ENCODE results near the gene CARM1. TPM values are rescaled to one million over a fixed set of nuclear protein-coding genes. Genes with fewer than 3 reads are reported as not detected.

The CARM1 gene
- total and polyA plus RNA-seq, 2 of the 13 experiments (the other 11 are each of a cell fraction or from before 2014, with no cell fraction given) = 27.6 to 55.8 TPM

DNA sequence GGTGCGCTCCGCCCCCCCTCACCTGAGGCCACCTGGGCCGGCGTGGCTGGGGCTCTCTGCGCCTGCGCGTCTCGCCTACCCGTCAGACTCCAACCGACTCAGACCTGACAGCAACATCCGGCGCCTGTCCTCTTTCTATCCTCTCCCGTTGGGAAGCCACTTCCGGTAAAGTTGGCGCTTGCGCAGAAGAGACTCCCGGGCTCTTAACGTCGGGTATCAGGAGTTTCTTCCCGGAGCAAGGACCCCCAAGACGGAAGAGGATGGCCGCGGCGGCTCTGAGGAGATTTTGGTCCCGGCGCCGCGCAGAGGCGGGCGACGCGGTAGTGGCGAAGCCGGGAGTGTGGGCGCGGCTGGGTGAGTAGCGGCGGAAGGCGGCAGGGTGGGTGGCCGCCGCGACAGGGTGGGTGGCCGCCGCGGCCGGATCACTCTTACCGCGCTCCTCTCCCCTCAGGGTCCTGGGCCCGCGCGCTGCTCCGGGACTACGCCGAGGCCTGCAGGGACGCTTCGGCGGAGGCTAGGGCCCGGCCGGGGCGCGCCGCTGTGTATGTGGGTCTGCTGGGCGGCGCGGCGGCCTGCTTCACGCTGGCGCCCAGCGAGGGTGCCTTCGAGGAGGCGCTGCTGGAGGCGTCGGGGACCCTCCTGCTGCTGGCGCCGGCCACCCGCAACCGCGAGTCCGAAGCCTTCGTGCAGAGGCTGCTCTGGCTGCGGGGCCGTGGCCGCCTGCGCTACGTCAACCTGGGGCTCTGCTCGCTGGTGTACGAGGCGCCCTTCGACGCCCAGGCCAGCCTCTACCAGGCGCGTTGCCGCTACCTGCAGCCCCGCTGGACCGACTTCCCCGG is 57.4 kb downstream of the CARM1 start, which contains the start of the genes TIMM29 and YIPF2 (continued):
- TF ChIP-seq DNMT3B (CRISPR knock-in tag; conservative IDR thresholded peaks at IDR 0.05) (peak; percentile 76; the same call in 1 of the 2 replicates), ELF1 (CRISPR knock-in tag; IDR thresholded peaks at IDR 0.05) (peak; percentile 94), KAT7 (CRISPR knock-in tag; IDR thresholded peaks at IDR 0.05; ENCODE audit: borderline replicate concordance) (peak; percentile 81; the same call in 1 of the 2 replicates), ZNF672 (CRISPR knock-in tag; IDR thresholded peaks at IDR 0.05) (no peak), KLF12 (CRISPR knock-in tag; IDR thresholded peaks at IDR 0.05; ENCODE audit: borderline replicate concordance) (no peak), ZNF264 (CRISPR knock-in tag; IDR thresholded peaks at IDR 0.05) (no peak; the same call in 1 of the 2 replicates), KLF6 (CRISPR knock-in tag; IDR thresholded peaks at IDR 0.05) (0 out of 2 replicates have a peak, but pooled peaks have one; percentile 47), MTF2 (CRISPR knock-in tag; IDR thresholded peaks at IDR 0.05; ENCODE audit: borderline replicate concordance) (no peak), TGIF2 (CRISPR knock-in tag; IDR thresholded peaks at IDR 0.05) (peak; percentile 79), ZNF296 (CRISPR knock-in tag; conservative IDR thresholded peaks at IDR 0.05) (no peak), ZNF816 (CRISPR knock-in tag; IDR thresholded peaks at IDR 0.05; ENCODE audit: borderline replicate concordance) (no peak), RFX3 (CRISPR knock-in tag; IDR thresholded peaks at IDR 0.05) (no peak), GTF3A (CRISPR knock-in tag; conservative IDR thresholded peaks at IDR 0.05) (0 out of 2 replicates have a peak, but pooled peaks have one; percentile 50), AGO1 (IDR thresholded peaks at IDR 0.05; ENCODE audit: low read depth, low read length, poor library complexity, severe bottlenecking) (peak; percentile 69), ZNF207 (IDR thresholded peaks at IDR 0.05; ENCODE audit: borderline replicate concordance) (no peak)
- TF ChIP-seq, protein P1, sequence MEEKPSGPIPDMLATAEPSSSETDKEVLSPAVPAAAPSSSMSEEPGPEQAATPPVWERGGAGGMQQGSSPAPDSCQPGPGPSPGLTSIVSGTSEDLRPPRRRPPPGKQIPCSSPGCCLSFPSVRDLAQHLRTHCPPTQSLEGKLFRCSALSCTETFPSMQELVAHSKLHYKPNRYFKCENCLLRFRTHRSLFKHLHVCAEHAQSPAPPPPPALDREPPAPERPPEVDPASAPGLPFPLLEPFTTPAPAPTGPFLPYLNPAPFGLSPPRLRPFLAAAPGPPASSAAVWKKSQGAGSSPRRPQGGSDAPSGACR (CRISPR knock-in tag; IDR thresholded peaks at IDR 0.05) = peak; percentile 35; the same call in 1 of the 2 replicates
- TF ChIP-seq, protein P2, sequence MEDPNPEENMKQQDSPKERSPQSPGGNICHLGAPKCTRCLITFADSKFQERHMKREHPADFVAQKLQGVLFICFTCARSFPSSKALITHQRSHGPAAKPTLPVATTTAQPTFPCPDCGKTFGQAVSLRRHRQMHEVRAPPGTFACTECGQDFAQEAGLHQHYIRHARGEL (CRISPR knock-in tag; IDR thresholded peaks at IDR 0.05) = no peak; the same call in 1 of the 2 replicates
- TF ChIP-seq, protein P3, sequence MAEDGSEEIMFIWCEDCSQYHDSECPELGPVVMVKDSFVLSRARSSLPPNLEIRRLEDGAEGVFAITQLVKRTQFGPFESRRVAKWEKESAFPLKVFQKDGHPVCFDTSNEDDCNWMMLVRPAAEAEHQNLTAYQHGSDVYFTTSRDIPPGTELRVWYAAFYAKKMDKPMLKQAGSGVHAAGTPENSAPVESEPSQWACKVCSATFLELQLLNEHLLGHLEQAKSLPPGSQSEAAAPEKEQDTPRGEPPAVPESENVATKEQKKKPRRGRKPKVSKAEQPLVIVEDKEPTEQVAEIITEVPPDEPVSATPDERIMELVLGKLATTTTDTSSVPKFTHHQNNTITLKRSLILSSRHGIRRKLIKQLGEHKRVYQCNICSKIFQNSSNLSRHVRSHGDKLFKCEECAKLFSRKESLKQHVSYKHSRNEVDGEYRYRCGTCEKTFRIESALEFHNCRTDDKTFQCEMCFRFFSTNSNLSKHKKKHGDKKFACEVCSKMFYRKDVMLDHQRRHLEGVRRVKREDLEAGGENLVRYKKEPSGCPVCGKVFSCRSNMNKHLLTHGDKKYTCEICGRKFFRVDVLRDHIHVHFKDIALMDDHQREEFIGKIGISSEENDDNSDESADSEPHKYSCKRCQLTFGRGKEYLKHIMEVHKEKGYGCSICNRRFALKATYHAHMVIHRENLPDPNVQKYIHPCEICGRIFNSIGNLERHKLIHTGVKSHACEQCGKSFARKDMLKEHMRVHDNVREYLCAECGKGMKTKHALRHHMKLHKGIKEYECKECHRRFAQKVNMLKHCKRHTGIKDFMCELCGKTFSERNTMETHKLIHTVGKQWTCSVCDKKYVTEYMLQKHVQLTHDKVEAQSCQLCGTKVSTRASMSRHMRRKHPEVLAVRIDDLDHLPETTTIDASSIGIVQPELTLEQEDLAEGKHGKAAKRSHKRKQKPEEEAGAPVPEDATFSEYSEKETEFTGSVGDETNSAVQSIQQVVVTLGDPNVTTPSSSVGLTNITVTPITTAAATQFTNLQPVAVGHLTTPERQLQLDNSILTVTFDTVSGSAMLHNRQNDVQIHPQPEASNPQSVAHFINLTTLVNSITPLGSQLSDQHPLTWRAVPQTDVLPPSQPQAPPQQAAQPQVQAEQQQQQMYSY (CRISPR knock-in tag; IDR thresholded peaks at IDR 0.05) = no peak
- TF ChIP-seq, protein P4, sequence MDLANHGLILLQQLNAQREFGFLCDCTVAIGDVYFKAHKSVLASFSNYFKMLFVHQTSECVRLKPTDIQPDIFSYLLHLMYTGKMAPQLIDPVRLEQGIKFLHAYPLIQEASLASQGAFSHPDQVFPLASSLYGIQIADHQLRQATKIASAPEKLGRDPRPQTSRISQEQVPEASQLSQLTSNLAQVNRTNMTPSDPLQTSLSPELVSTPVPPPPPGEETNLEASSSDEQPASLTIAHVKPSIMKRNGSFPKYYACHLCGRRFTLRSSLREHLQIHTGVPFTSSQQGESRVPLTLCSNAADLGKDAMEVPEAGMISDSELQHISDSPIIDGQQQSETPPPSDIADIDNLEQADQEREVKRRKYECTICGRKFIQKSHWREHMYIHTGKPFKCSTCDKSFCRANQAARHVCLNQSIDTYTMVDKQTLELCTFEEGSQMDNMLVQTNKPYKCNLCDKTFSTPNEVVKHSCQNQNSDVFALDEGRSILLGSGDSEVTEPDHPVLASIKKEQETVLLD (CRISPR knock-in tag; IDR thresholded peaks at IDR 0.05; ENCODE audit: low read depth) = no peak; the same call in none of the 2 replicates
- TF ChIP-seq, protein P5, sequence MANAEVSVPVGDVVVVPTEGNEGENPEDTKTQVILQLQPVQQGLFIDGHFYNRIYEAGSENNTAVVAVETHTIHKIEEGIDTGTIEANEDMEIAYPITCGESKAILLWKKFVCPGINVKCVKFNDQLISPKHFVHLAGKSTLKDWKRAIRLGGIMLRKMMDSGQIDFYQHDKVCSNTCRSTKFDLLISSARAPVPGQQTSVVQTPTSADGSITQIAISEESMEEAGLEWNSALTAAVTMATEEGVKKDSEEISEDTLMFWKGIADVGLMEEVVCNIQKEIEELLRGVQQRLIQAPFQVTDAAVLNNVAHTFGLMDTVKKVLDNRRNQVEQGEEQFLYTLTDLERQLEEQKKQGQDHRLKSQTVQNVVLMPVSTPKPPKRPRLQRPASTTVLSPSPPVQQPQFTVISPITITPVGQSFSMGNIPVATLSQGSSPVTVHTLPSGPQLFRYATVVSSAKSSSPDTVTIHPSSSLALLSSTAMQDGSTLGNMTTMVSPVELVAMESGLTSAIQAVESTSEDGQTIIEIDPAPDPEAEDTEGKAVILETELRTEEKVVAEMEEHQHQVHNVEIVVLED (CRISPR knock-in tag; IDR thresholded peaks at IDR 0.05; ENCODE audit: borderline replicate concordance) = peak; percentile 72; the same call in 1 of the 2 replicates
